SH-SY5Y (cell line): ENCODE results near the gene PLXNB1.

ENCODE experiments used
- GATA2 ChIP-seq: IDR thresholded peaks from 2 replicates; pipeline ENCODE4 v1.6.1; 2011; ENCODE audit warnings: mild to moderate bottlenecking, low read depth, low read length
- GATA3 ChIP-seq: IDR thresholded peaks from 2 replicates; pipeline ENCODE4 v1.6.1; 2011; ENCODE audit warnings: low read depth, mild to moderate bottlenecking, low read length, moderate library complexity

DNA sequence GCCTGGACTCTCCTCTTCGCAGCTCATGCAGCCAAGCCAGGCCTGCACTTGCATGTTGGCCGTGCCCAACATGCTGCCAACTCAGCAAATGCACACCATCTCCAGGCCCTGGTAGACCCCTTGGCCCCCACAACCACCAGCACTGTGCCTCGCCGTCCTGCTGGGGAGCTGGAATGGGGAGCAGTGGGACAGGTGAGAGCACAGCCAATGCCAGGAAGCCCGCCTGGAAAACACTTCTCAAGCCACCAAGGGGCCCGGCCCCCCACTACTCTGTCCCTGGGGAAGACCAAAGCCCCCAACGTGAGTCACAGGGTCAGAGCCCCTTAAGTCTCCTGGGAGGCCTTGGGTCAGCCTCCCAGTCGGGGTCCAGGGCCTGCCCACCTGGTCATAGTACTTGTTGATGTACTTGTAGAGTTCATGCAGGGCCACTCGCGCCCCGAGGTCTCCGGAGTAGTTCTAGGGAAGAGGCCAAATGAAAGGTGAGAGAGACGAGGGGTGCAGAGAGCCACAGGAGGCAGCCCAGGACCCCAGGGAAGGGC lies 24.5 kb downstream of the PLXNB1 start:
- TF ChIP-seq GATA2, result no peak
- TF ChIP-seq GATA3, result no peak
